ENCODE data around the gene LENG1. TPM values are rescaled to one million over a fixed set of nuclear protein-coding genes. Genes with fewer than 3 reads are reported as not detected.

The LENG1 gene
- total RNA-seq, 1 experiment from 2014 or later = 11.2 TPM

- CTCF ChIA-PET = interaction anchor here (0.7 kb wide), 1 partner anchor 102 kb away, joined by 5 read pairs; no protein-coding TSS in a partner anchor
- in situ Hi-C loops (cut with HindIII; ENCODE audit: low pct_unique_long_range_greater_than_20kb, low sequenced_read_pairs) (no loop called here), intact Hi-C loops (cut with micrococcal nuclease; ENCODE audit: unreplicated experiment) (no loop called here)
- POLR2A ChIA-PET = interaction anchor here (0.6 kb wide), 1 partner anchor 26 kb away, joined by 3 read pairs; no protein-coding TSS in a partner anchor
- DNase-seq (ENCODE audit: low read depth, low spot score) (no peak), ATAC-seq (no peak)
- TF ChIP-seq TCF7L2 (IDR thresholded peaks at IDR 0.05; ENCODE audit: low read depth, low read length) = 0 out of 2 replicates have a peak, but pooled peaks have one; percentile 6
- no peak for TF ChIP-seq SIN3A (IDR thresholded peaks at IDR 0.05; ENCODE audit: borderline replicate concordance, insufficient read depth, low read depth, low read length)
- H3K27me3 ChIP-seq (ENCODE audit: control insufficient read depth, insufficient read depth, low read length) = no peaks in the 10 kb centered on the region
- peaks cover 3% of the 10 kb centered on the region; the same call in 1 of the 2 replicates for H3K36me3 ChIP-seq (ENCODE audit: control insufficient read depth, insufficient read depth, low read length)
- peaks cover 20% of the 10 kb centered on the region for H3K4me1 ChIP-seq (ENCODE audit: control insufficient read depth, insufficient read depth, low read length)
- no peak overlapping the region for H3K27ac ChIP-seq (ENCODE audit: low read length)
- no TSS peak for BruUV-seq (replicated peaks)
- H3K9me3 ChIP-seq (ENCODE audit: control insufficient read depth, insufficient read depth, low read depth, low read length) = no peaks in the 10 kb centered on the region
- H3K4me3 ChIP-seq (ENCODE audit: low read depth in 2 of 2, low read length in 2 of 2) = peak overlapping the region; percentile 76 to 84
Observed at GRCh38 chr19:54162884-54163283, 3.4 kb upstream of the LENG1 start.

- Histone ChIP-seq H3K4me1 (ENCODE audit: control insufficient read depth, insufficient read depth, low read length) (peaks cover 22% of the 10 kb centered on the region), H3K27me3 (ENCODE audit: control insufficient read depth, insufficient read depth, low read length) (no peaks in the 10 kb centered on the region), H3K27ac (ENCODE audit: low read length) (peak overlapping the region; percentile 77), H3K36me3 (ENCODE audit: control insufficient read depth, insufficient read depth, low read length) (peaks cover 3% of the 10 kb centered on the region; the same call in 1 of the 2 replicates), H3K9me3 (ENCODE audit: control insufficient read depth, insufficient read depth, low read depth, low read length) (no peaks in the 10 kb centered on the region), H3K4me3 (ENCODE audit: low read depth in 2 of 2, low read length in 2 of 2) (peak overlapping the region; percentile 76 to 84)
- DNase-seq (ENCODE audit: low read depth, low spot score) (peak; percentile 61), ATAC-seq (peak; percentile 42)
- ChIA-PET CTCF (no interaction called here), POLR2A (interaction anchor here (0.6 kb wide), 1 partner anchor 25 kb away, joined by 3 read pairs; no protein-coding TSS in a partner anchor)
- TF ChIP-seq POLR2AphosphoS5 (IDR thresholded peaks at IDR 0.05; ENCODE audit: low read depth, low read length) (peak; percentile 61; the same call in 1 of the 2 replicates), CTCF (IDR thresholded peaks at IDR 0.05) (no peak), TCF7L2 (IDR thresholded peaks at IDR 0.05; ENCODE audit: low read depth, low read length) (peak; percentile 65), SIN3A (IDR thresholded peaks at IDR 0.05; ENCODE audit: borderline replicate concordance, insufficient read depth, low read depth, low read length) (0 out of 2 replicates have a peak, but pooled peaks have one; percentile 61)
- TF ChIP-seq, protein P1, sequence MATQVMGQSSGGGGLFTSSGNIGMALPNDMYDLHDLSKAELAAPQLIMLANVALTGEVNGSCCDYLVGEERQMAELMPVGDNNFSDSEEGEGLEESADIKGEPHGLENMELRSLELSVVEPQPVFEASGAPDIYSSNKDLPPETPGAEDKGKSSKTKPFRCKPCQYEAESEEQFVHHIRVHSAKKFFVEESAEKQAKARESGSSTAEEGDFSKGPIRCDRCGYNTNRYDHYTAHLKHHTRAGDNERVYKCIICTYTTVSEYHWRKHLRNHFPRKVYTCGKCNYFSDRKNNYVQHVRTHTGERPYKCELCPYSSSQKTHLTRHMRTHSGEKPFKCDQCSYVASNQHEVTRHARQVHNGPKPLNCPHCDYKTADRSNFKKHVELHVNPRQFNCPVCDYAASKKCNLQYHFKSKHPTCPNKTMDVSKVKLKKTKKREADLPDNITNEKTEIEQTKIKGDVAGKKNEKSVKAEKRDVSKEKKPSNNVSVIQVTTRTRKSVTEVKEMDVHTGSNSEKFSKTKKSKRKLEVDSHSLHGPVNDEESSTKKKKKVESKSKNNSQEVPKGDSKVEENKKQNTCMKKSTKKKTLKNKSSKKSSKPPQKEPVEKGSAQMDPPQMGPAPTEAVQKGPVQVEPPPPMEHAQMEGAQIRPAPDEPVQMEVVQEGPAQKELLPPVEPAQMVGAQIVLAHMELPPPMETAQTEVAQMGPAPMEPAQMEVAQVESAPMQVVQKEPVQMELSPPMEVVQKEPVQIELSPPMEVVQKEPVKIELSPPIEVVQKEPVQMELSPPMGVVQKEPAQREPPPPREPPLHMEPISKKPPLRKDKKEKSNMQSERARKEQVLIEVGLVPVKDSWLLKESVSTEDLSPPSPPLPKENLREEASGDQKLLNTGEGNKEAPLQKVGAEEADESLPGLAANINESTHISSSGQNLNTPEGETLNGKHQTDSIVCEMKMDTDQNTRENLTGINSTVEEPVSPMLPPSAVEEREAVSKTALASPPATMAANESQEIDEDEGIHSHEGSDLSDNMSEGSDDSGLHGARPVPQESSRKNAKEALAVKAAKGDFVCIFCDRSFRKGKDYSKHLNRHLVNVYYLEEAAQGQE (IDR thresholded peaks at IDR 0.05; ENCODE audit: insufficient read depth in 1 of 2, low read depth in 2 of 2, low read length in 1 of 2) = no peak
- in situ Hi-C loops (cut with HindIII; ENCODE audit: low pct_unique_long_range_greater_than_20kb, low sequenced_read_pairs) (no loop called here), intact Hi-C loops (cut with micrococcal nuclease; ENCODE audit: unreplicated experiment) (no loop called here)
- no TSS peak for BruUV-seq (replicated peaks)
Observed at GRCh38 chr19:54162241-54162805, 2.8 kb upstream of the LENG1 start.

GRCh38 chr19:54160854-54161253 is 1.3 kb upstream of the LENG1 start:
- in situ Hi-C loops (cut with HindIII; ENCODE audit: low pct_unique_long_range_greater_than_20kb, low sequenced_read_pairs) = no loop called here
- ATAC-seq (no peak), DNase-seq (ENCODE audit: low read depth, low spot score) (no peak)
- no peak for TF ChIP-seq SIN3A (IDR thresholded peaks at IDR 0.05; ENCODE audit: borderline replicate concordance, insufficient read depth, low read depth, low read length)
- TF ChIP-seq TCF7L2 (IDR thresholded peaks at IDR 0.05; ENCODE audit: low read depth, low read length) = no peak
- TF ChIP-seq POLR2AphosphoS5 (IDR thresholded peaks at IDR 0.05; ENCODE audit: low read depth, low read length) = no peak
- TF ChIP-seq, protein P1 (IDR thresholded peaks at IDR 0.05; ENCODE audit: insufficient read depth in 1 of 2, low read depth in 2 of 2, low read length in 1 of 2) = no peak
- TF ChIP-seq CTCF (IDR thresholded peaks at IDR 0.05) = no peak
- H3K36me3 ChIP-seq (ENCODE audit: control insufficient read depth, insufficient read depth, low read length) = peaks cover 3% of the 10 kb centered on the region; the same call in 1 of the 2 replicates
- H3K27ac ChIP-seq (ENCODE audit: low read length) = peak overlapping the region; percentile 92
- peak overlapping the region; percentile 76 to 84 for H3K4me3 ChIP-seq (ENCODE audit: low read depth in 2 of 2, low read length in 2 of 2)
- ChIA-PET CTCF (no interaction called here), POLR2A (interaction anchor here (0.7 kb wide), 1 partner anchor 29 kb away, joined by 3 read pairs; the partner anchor contains the start of gene MBOAT7)
- no peaks in the 10 kb centered on the region for H3K27me3 ChIP-seq (ENCODE audit: control insufficient read depth, insufficient read depth, low read length)
- BruUV-seq (replicated peaks) = no TSS peak
- peaks cover 22% of the 10 kb centered on the region for H3K4me1 ChIP-seq (ENCODE audit: control insufficient read depth, insufficient read depth, low read length)
- intact Hi-C loops (cut with micrococcal nuclease; ENCODE audit: unreplicated experiment) = no loop called here
- no peaks in the 10 kb centered on the region for H3K9me3 ChIP-seq (ENCODE audit: control insufficient read depth, insufficient read depth, low read depth, low read length)
